Stimulated activated CD4-positive, alpha-beta T cell treated with anti-CD3 and anti-CD28 coated beads, Interleukin-1b, Interleukin-23, amount 100 ng/mL, for 1 hour (primary cell): ENCODE results near the gene DNAJB7.
"Not testable (repeated sequence)": the region's sequence is repeated elsewhere in the genome, so short reads cannot be mapped to it uniquely, and the experiment has no call there.

Experiments used
- DNase-seq, 2 donors: peaks; one replicate each; pipeline ENCODE4 v3.0.0-alpha.2; 2020; ENCODE audit warnings: low read depth in 2 of 2

DNAJB7 gene

GRCh38 chr22:40844951-40845350 lies 17.0 kb downstream of the DNAJB7 start:
- DNase-seq = no peak

DNA sequence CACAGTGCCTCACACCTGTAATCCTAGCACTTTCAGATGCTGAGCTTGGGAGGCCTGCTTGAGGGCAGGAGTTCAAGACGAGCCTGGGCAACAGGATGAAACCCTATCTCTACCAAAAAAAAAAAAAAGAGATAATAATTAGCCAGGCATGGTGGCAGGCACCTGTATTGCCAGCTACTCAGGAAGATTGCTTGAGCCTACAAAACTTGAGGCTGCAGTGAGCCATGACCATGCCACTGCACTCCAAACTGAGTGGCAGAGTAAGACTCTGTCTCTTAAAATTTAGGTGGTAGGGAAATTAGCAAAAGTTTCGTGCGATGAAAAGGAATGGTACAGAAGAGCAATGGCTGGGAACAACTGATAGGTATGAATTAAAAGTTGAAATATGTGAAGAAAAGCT lies 23.4 kb downstream of the DNAJB7 start:
- no peak for DNase-seq

DNA sequence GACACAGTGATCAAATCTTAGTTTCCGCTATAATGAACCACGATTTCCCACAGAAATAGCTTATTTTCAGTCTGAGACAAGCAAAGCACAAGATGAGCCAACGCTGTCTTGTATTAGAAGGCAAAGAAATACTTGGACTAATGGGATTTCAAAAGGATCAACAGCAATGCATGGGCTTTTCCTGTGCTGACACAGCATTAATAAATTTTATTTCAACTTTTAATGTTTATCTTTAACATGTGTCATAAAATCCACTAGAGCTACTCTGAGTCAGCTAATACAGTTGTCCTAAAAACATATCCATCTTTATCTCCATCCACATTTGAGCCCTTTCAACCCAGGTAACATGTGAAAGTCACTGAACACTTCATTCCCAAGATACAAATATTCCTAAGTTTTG lies 27.3 kb downstream of the DNAJB7 start:
- no peak for DNase-seq

DNA sequence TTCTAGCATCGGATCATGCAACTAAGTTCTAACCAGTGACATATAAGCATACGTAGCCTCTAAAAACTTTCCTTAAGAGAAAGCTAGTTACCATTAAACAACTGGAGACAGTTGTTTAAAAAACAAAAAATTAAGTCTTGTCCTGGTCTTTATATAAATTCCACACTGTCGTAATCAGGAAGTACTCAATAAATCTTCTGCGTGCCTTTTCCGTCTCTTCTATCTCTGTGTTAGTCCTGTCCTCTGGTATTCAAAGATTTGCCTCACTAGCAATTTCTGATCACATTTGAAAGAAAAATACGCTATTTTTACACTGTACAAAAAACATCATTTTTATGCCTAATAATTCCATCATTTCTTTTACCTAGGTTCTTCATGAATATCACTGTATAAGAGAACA lies 32.8 kb downstream of the DNAJB7 start:
- no peak for DNase-seq

GRCh38 chr22:40826984-40827741 lies 34.8 kb downstream of the DNAJB7 start:
- DNase-seq = no peak

- DNase-seq = not testable (repeated sequence)
Measured at GRCh38 chr22:40826292-40826691, 35.6 kb downstream of the DNAJB7 start.

GRCh38 chr22:40823426-40823825 lies 38.5 kb downstream of the DNAJB7 start:
- DNase-seq = no peak

GRCh38 chr22:40819599-40820140 lies 42.2 kb downstream of the DNAJB7 start:
- DNase-seq = no peak

DNA sequence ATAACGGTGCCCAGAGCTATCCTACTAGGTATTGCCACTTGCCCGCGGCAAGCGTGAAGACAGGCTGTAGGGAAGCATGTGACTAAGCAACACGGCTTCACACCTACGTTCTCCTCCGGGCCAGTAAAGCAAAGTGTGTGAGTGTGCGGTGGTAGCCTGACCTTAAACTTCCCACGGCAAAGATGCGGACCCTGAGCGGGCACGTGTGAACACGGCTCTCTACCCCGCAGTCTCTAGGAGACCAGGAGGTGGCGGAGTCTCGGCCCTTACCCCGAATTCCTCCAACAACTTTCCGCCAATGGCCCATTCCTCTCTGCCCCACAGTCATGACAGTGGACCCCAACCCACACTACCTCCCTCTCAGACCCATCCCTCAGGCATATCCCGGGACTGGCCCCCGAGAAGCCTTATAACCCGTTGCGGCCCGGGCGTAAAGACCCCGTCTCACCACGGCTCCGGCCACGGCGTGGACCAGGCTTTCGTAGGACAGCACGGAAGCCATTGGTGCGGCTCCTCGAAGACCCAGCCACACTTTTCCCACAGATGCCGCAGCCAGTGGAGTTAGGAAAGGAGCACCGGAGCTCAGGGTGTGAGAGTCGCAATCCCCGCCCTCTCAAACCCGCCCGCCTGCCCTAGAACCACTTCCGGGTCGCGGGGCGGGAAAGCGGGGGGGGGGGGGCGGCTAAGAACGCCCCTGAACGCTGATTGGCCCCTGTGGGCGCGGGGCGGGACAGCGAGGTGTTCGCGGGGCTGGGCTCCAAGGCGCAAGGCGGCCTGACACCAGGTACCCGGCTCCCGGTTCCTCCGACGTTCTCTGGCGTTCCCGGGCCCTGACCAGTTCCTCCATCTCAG lies 42.9 kb downstream of the DNAJB7 start, which contains the start of gene SLC25A17:
Gene SLC25A17 (minus strand): TSS at position 600 of the 852 bp plus-strand sequence. CDS start 98 bp downstream, at position 502.
- DNase-seq = peak; percentile 75 to 80

DNA sequence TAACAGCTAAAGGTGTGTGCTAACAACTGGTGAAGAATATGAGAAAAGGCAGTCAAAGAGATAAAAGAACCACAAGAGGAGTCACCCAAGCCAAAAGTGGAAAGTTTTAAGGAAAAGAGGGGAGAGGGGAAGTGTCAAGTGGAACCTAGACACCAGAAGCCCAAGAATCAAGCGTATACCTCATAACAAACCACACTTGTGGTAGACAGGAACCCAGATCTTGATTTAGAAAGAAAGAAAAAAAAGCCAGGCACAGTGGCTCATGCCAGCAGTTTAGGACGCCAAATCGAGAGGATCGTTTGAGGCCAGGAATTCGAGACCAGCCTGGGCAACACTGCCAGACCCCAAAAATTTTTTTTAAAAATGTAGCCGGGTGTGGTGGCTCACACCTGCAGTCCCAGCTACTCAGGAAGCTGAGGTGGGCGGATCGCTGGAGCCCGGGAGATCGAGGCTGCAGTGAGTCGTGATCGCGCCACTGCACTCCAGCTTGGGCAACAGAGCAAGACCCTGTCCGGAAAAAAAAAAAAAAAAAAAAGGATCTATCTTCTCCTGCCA lies 43.6 kb downstream of the DNAJB7 start:
- DNase-seq = no peak

DNA sequence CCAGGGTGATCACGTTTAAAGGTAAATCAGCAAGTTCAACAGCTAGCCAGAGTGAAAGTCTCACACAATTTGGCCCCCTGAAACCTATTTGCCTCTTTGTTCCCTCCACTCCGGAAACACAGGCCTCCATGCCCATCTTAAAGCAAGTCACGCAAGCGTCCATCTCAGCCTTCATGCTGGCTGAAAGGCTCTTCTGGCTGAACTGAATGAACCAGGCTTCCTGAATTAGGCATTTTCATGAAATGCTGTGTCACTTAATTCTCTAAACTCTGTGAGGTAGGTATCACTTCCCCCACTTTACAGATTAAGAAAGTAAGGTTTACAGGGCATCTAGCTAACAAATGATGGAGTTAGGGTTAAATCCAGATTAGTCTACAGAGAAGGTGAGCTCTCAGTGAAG lies 44.2 kb downstream of the DNAJB7 start:
- no peak for DNase-seq

- no peak for DNase-seq
Measured at GRCh38 chr22:40813912-40814315, 48.0 kb downstream of the DNAJB7 start.
